GM21381 (cell line): ENCODE data around the gene CHRND.

Experiments used
- ATAC-seq: cut with Tn5 transposase; IDR thresholded peaks from one replicate; pipeline ENCODE4 v1.9.1; 2021; ENCODE audit warnings: mild to moderate bottlenecking, moderate library complexity; ENCODE audit not compliant: unreplicated experiment

CHRND gene

DNA sequence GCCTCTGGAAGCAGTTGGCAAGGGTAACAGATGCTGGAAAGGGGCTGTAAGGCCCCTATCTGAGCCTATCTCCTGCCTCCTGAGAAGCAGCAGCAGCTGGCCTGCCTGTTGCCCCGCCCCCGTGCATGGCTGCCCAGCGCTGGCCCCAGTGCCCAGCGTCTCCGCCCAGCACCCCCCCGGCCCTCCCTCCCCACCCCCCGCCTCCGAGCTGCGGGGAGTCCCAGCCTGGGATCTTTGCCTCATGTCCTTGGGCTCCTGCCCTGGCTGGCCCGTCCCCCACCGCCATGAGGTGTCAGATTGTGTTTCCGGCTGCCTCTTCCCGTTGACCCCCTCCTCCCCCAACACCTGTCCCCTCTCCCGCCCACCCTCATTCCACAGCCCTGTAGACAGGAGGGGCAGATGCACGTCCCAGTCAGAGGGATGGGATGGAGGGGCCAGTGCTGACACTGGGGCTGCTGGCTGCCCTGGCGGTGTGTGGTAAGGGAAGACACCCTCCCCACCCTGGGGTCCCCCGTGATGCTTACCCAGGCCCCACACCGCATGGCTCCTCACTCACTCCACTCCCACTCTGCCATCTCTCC is at the start of gene CHRND:
CHRND (plus strand) TSS at position 370 of the 581 bp plus-strand sequence; CDS start at position 426, 56 bp downstream.
- no peak for ATAC-seq

GRCh38 chr2:232476791-232477190 is 49.2 kb upstream of the CHRND start:
- no peak for ATAC-seq

GRCh38 chr2:232477751-232478510 is 48.0 kb upstream of the CHRND start:
- no peak for ATAC-seq

DNA sequence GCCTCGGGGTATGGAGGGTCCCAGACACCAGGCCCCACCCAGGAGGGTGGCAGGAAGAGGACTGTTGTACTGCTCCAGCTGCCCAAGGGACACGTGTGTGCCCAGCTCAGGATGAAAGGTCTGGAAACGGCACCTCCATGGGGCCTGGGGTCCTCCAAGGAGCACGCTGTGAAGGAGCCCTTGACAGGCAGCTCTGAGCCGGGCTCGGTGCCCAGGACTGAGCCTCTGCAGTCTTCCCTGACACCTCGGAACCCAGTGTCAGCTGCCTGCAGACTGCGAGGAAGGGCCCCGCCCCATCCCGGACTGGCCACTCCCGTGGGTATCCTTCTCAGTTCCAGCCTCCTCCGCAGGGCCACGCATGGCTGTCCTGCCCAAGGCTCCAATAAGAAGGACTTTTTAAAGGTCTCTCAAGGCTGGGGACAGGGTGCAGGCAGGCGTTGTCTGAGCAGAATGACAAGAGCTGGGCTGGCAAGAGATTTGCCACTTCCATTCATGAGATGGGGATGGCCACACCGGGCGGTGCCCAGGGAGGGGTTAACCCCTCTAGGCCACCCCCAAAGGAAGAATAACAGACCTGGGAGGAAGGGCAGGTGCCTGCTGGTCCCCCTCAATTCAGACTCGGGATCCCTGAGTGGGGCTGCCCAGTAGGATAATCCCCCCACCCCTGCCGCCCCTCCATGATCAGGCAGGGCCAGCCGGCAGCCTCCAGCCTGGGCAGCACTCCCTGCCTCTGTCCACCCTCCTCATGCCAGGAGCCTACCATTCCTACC is 47.2 kb upstream of the CHRND start:
- no peak for ATAC-seq

- no peak for ATAC-seq
Observed at GRCh38 chr2:232479341-232480200, 46.4 kb upstream of the CHRND start.

GRCh38 chr2:232480201-232481190 is 45.5 kb upstream of the CHRND start:
- ATAC-seq = no peak

- no peak for ATAC-seq
Observed at GRCh38 chr2:232481322-232482140, 44.4 kb upstream of the CHRND start.

- no peak for ATAC-seq
Observed at GRCh38 chr2:232482301-232483238, 43.4 kb upstream of the CHRND start.

GRCh38 chr2:232483311-232483922 is 42.5 kb upstream of the CHRND start:
- no peak for ATAC-seq

GRCh38 chr2:232483923-232484627 is 41.9 kb upstream of the CHRND start:
- no peak for ATAC-seq

- ATAC-seq = no peak
Observed at GRCh38 chr2:232484628-232485347, 41.2 kb upstream of the CHRND start.

GRCh38 chr2:232485348-232485756 is 40.6 kb upstream of the CHRND start:
- ATAC-seq = no peak

- ATAC-seq = no peak
Observed at GRCh38 chr2:232485757-232486557, 40.0 kb upstream of the CHRND start.

DNA sequence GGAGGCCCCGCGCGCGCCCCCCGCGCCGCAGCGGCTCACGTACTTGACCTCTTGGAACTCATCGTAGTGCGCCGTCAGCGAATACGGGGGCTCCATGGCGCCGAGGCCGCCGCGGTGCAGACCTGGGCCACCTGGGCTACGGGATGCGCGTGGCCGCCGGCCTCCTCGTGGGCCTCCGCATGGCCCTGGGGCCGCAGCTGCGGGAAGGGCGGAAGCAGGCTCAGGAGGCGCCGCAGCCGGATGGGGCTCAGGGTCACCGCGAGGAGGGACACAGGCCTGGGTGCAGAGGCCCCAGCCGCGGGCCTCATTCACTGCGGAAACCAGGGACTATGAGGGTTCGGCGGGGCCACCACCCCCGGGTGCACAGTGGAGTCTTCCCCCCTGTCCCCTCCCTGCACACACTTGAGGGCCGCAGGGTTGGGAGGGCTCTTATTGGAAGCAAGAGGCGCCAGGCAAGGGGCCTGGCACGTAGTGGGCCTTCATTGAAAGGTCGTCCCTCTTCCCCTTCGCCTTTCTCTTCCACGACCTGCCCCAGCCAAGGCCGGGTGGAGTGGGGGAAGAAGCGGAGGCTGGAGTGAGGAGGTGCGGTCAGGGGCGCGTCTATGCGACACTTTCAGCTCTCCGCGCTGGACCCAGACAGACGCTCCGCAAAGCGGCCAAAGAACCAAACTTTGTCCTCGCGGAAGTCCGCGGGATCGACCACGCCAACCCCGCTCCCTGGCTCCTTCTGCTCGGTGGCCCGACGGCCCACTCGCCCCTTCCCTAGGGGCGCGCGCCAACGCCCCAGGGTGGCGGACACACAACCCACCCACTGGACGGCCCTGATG is 39.2 kb upstream of the CHRND start:
- ATAC-seq = no peak
